Measurements from ENCODE around the gene ZNF689. TPM values are rescaled to one million over a fixed set of nuclear protein-coding genes. Genes with fewer than 3 reads are reported as not detected.
"Not testable (repeated sequence)": the region's sequence is repeated elsewhere in the genome, so short reads cannot be mapped to it uniquely, and the experiment has no call there.

The ZNF689 gene
- total and polyA plus RNA-seq, 7 experiments from 2014 or later: 6.8 to 15.6 (median 12.4) TPM

DNA sequence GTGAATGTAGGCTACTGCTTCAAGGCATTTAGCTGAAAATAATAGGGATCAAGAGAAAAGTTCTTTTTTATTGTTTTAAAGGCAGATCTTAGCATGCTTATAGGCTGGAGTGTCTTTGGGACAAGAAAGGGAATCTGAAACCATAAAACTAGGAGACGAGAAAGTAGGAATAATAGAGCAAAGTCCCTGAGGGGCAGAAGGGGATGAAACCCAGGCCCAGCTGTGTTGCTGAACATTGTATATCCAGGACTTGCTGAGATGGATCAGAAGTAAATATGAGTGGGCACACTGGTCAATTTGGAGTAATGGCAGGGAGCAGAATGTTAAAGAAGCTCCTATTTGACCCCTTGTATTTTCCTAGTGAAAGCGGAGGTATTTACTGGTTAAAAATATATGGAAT is 9.3 kb downstream of the ZNF689 start:
- CTCF ChIA-PET: interaction anchor here (1.0 kb wide), 1 partner anchor 171 kb away, joined by 3 read pairs; the partner anchor contains the start of gene DCTPP1
- Mint-ChIP-seq H3K4me3 (no peak overlapping the region), H3K4me1 (peaks cover 0 to 11% (median 4%) of the 10 kb centered on the region in 7 donors), H3K9me3 (no peaks in the 10 kb centered on the region), H3K27ac (no peak overlapping the region), H3K36me3 (peaks cover 0 to 24% (median 6%) of the 10 kb centered on the region in 5 donors), H3K27me3 (no peaks in the 10 kb centered on the region)
- DNase-seq: no peak
- H3K27me3 ChIP-seq (ENCODE audit: control insufficient read depth in 2 of 2, insufficient read depth in 2 of 2, low read length in 2 of 2): no peaks in the 10 kb centered on the region
- H3K4me3 ChIP-seq (ENCODE audit: low read length): no peak overlapping the region
- peaks cover 0 to 36% (median 7%) of the 10 kb centered on the region in 3 experiments for H3K36me3 ChIP-seq (ENCODE audit: control insufficient read depth in 2 of 3, insufficient read depth in 3 of 3, low read length in 3 of 3)
- no peaks in the 10 kb centered on the region for H3K9me3 ChIP-seq (ENCODE audit: control insufficient read depth in 2 of 3, low read length in 3 of 3)
- intact Hi-C loops (cut with micrococcal nuclease): no loop called here
- no peak for ATAC-seq
- H3K4me1 ChIP-seq (ENCODE audit: control insufficient read depth in 2 of 2, insufficient read depth in 2 of 2, low read length in 2 of 2): no peaks in the 10 kb centered on the region
- no peak overlapping the region for H3K27ac ChIP-seq (ENCODE audit: low read depth, low read length)
- POLR2A ChIA-PET: interaction anchor here (0.8 to 2.0 kb wide), 3 partner anchors 10 to 29 kb away, joined by 3 to 7 read pairs (median 3); partner anchors contain the start of gene ZNF688

DNA sequence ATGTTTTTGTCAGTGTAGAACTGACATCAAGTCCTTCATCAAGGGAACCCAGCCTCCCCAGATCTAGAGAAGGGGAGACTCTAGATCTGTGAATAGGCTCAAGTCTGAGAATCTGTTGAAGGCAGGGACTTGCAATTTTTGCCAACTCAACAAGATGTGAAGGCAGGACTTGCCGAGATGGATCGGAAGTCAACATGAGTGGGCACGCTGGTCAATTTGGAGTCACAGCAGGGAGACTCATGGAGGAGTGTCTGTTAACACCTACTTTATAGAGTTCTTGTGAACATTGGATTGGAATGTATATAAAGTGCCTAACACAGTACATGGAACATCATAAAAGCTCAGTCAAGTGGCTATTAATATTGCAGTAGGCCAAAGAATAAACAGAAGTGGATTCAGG is 10.0 kb downstream of the ZNF689 start:
- no peak overlapping the region for H3K27ac ChIP-seq (ENCODE audit: low read depth, low read length)
- H3K4me1 ChIP-seq (ENCODE audit: control insufficient read depth in 2 of 2, insufficient read depth in 2 of 2, low read length in 2 of 2): no peaks in the 10 kb centered on the region
- CTCF ChIA-PET: interaction anchor here (0.6 to 1.2 kb wide), 3 partner anchors 9 to 170 kb away, joined by 3 to 4 read pairs (median 3); partner anchors contain the start of gene DCTPP1
- POLR2A ChIA-PET: interaction anchor here (0.8 to 2.0 kb wide), 5 partner anchors 9 to 60 kb away, joined by 3 to 7 read pairs (median 3); partner anchors contain the start of gene ZNF688
- ATAC-seq (no peak), DNase-seq (no peak)
- Mint-ChIP-seq H3K9me3 (no peaks in the 10 kb centered on the region), H3K4me3 (no peak overlapping the region), H3K4me1 (peaks cover 0 to 11% (median 4%) of the 10 kb centered on the region in 7 donors), H3K27me3 (no peaks in the 10 kb centered on the region), H3K36me3 (peaks cover 0 to 21% (median 6%) of the 10 kb centered on the region in 5 donors), H3K27ac (no peak overlapping the region)
- peaks cover 0 to 29% (median 7%) of the 10 kb centered on the region in 3 experiments for H3K36me3 ChIP-seq (ENCODE audit: control insufficient read depth in 2 of 3, insufficient read depth in 3 of 3, low read length in 3 of 3)
- H3K27me3 ChIP-seq (ENCODE audit: control insufficient read depth in 2 of 2, insufficient read depth in 2 of 2, low read length in 2 of 2): no peaks in the 10 kb centered on the region
- H3K9me3 ChIP-seq (ENCODE audit: control insufficient read depth in 2 of 3, low read length in 3 of 3): no peaks in the 10 kb centered on the region
- intact Hi-C loops (cut with micrococcal nuclease): no loop called here
- H3K4me3 ChIP-seq (ENCODE audit: low read length): no peak overlapping the region

DNA sequence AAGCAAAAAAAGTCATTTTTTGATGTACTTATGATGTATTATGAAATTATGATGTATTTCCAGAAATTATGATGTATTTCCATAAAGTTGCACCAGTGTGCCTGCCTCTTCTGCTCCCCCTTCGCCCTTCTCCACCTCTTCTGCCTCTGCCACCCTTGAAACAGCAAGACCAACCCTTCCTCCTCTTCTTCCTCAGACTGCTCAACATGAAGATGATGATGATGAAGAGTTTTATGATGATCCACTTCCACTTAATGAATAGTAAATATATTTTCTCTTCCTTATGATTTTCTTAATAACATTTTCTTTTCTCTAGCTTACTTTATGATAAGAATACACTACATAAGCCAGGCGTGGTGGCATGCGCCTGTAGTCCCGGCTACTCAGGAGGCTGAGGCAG is 17.3 kb downstream of the ZNF689 start:
- ChIA-PET POLR2A (interaction anchor here (0.6 to 0.7 kb wide), 2 partner anchors 27 to 49 kb away, joined by 3 to 7 read pairs; no protein-coding TSS in a partner anchor), CTCF (interaction anchor here (0.6 to 1.0 kb wide), 3 partner anchors 19 to 948 kb away, joined by 3 to 6 read pairs (median 4); no protein-coding TSS in a partner anchor)
- no peaks in the 10 kb centered on the region for H3K36me3 ChIP-seq (ENCODE audit: control insufficient read depth in 2 of 3, insufficient read depth in 3 of 3, low read length in 3 of 3)
- H3K9me3 ChIP-seq (ENCODE audit: control insufficient read depth in 2 of 3, low read length in 3 of 3): no peaks in the 10 kb centered on the region
- no peak overlapping the region for H3K27ac ChIP-seq (ENCODE audit: low read depth, low read length)
- Mint-ChIP-seq H3K4me3 (no peak overlapping the region), H3K9me3 (peaks cover 0 to 1% (median 0%) of the 10 kb centered on the region in 11 donors), H3K4me1 (peaks cover 0 to 2% (median 2%) of the 10 kb centered on the region in 7 donors), H3K27me3 (no peaks in the 10 kb centered on the region), H3K27ac (no peak overlapping the region), H3K36me3 (peaks cover 0 to 5% (median 0%) of the 10 kb centered on the region in 5 donors)
- H3K27me3 ChIP-seq (ENCODE audit: control insufficient read depth in 2 of 2, insufficient read depth in 2 of 2, low read length in 2 of 2): no peaks in the 10 kb centered on the region
- DNase-seq: no peak
- no peak overlapping the region for H3K4me3 ChIP-seq (ENCODE audit: low read length)
- no peak for ATAC-seq
- H3K4me1 ChIP-seq (ENCODE audit: control insufficient read depth in 2 of 2, insufficient read depth in 2 of 2, low read length in 2 of 2): no peaks in the 10 kb centered on the region
- intact Hi-C loops (cut with micrococcal nuclease): no loop called here

DNA sequence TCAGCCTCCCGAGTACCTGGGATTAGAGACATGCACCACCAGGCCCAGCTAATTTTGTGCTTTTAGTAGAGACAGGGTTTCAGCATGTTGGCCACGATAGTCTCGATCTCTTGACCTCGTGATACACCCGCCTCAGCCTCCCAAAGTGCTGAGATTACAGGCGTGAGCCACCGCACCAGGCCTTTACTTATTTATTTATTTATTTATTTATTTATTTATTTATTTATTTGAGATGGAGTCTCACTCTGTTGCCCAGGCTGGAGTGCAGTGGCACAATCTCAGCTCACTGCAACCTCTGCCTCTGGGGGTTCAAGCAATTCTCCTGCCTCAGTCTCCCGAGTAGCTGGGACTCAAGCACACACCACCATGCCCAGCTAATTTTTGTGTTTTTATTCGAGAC is 19.3 kb downstream of the ZNF689 start:
- H3K4me3 Mint-ChIP-seq; H3K36me3 ChIP-seq (ENCODE audit: control insufficient read depth in 2 of 3, insufficient read depth in 3 of 3, low read length in 3 of 3); H3K27me3 ChIP-seq (ENCODE audit: control insufficient read depth in 2 of 2, insufficient read depth in 2 of 2, low read length in 2 of 2); H3K27me3 Mint-ChIP-seq; H3K4me1 ChIP-seq (ENCODE audit: control insufficient read depth in 2 of 2, insufficient read depth in 2 of 2, low read length in 2 of 2); ATAC-seq; H3K4me3 ChIP-seq (ENCODE audit: low read length); DNase-seq; H3K27ac ChIP-seq (ENCODE audit: low read depth, low read length); H3K36me3 Mint-ChIP-seq; H3K9me3 ChIP-seq (ENCODE audit: control insufficient read depth in 2 of 3, low read length in 3 of 3); intact Hi-C loops (cut with micrococcal nuclease); H3K9me3 Mint-ChIP-seq; H3K27ac Mint-ChIP-seq: not testable (repeated sequence)
- H3K4me1 Mint-ChIP-seq: peaks cover 2 to 17% (median 11%) of the 10 kb centered on the region in 7 donors
- ChIA-PET POLR2A (interaction anchor here (0.6 to 1.3 kb wide), 4 partner anchors 9 to 24 kb away, joined by 3 read pairs; partner anchors contain the start of gene ZNF689), CTCF (interaction anchor here (0.7 kb wide), 1 partner anchor 202 kb away, joined by 3 read pairs; no protein-coding TSS in a partner anchor)

DNA sequence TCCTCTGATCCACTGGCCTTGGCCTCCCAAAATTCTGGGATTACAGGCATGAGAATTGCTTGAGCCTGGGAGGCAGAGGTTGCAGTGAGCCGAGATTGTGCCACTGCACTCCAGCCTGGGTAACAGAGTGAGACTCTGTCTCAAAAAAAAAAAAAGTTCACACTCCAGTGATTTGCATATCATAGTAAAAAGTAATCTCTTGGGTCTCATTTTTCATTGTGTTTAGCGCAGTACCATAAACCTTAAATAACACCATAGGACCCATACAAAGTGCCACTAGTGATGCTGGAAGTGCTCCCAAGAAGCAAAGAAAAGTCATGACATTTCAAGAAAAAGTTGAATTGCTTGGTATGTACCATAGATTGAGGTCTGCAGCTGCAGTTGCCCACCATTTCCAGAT is 20.6 kb downstream of the ZNF689 start:
- H3K9me3 ChIP-seq (ENCODE audit: control insufficient read depth in 2 of 3, low read length in 3 of 3); intact Hi-C loops (cut with micrococcal nuclease); CTCF ChIA-PET; H3K4me3 ChIP-seq (ENCODE audit: low read length); H3K27ac Mint-ChIP-seq; H3K27ac ChIP-seq (ENCODE audit: low read depth, low read length); H3K4me3 Mint-ChIP-seq; H3K36me3 ChIP-seq (ENCODE audit: control insufficient read depth in 2 of 3, insufficient read depth in 3 of 3, low read length in 3 of 3); ATAC-seq; DNase-seq; H3K9me3 Mint-ChIP-seq; H3K27me3 ChIP-seq (ENCODE audit: control insufficient read depth in 2 of 2, insufficient read depth in 2 of 2, low read length in 2 of 2); H3K27me3 Mint-ChIP-seq: not testable (repeated sequence)
- Mint-ChIP-seq H3K4me1 (peaks cover 6 to 26% (median 19%) of the 10 kb centered on the region in 7 donors), H3K36me3 (peaks cover 0 to 11% (median 0%) of the 10 kb centered on the region in 5 donors)
- POLR2A ChIA-PET: interaction anchor here (1.5 kb wide), 1 partner anchor 42 kb away, joined by 4 read pairs; no protein-coding TSS in a partner anchor
- H3K4me1 ChIP-seq (ENCODE audit: control insufficient read depth in 2 of 2, insufficient read depth in 2 of 2, low read length in 2 of 2): peaks cover 8 to 10% of the 10 kb centered on the region in 2 donors

DNA sequence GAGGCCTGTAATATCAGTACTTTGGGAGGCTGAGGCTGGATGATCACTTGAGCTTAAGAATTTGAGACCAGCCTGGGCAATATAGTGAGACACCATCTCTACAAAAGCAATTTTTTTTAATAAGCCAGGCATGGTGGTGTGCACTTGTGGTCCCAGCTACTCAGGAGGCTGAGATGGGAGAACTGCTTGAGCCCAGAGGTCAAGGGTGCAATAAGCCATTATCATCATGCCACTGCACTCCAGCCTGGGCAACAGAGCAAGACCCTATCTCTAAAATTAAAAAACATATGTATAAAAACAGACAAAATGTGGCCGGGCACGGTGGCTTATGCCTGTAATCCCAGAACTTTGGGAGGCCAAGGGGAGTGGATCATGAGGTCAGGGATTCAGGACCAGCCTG is 21.5 kb downstream of the ZNF689 start:
- intact Hi-C loops (cut with micrococcal nuclease): no loop called here
- Histone ChIP-seq H3K27me3 (ENCODE audit: control insufficient read depth in 2 of 2, insufficient read depth in 2 of 2, low read length in 2 of 2) (no peaks in the 10 kb centered on the region), H3K4me3 (ENCODE audit: low read length) (no peak overlapping the region), H3K36me3 (ENCODE audit: control insufficient read depth in 2 of 3, insufficient read depth in 3 of 3, low read length in 3 of 3) (no peaks in the 10 kb centered on the region), H3K4me1 (ENCODE audit: control insufficient read depth in 2 of 2, insufficient read depth in 2 of 2, low read length in 2 of 2) (peaks cover 8 to 12% of the 10 kb centered on the region in 2 donors), H3K9me3 (ENCODE audit: control insufficient read depth in 2 of 3, low read length in 3 of 3) (no peaks in the 10 kb centered on the region), H3K27ac (ENCODE audit: low read depth, low read length) (no peak overlapping the region)
- Mint-ChIP-seq H3K36me3 (peaks cover 0 to 10% (median 0%) of the 10 kb centered on the region in 5 donors), H3K27ac (no peak overlapping the region), H3K4me1 (peaks cover 6 to 30% (median 24%) of the 10 kb centered on the region in 7 donors), H3K9me3 (peaks cover 0 to 1% (median 0%) of the 10 kb centered on the region in 11 donors), H3K4me3 (no peak overlapping the region), H3K27me3 (peaks cover 0 to 2% (median 0%) of the 10 kb centered on the region in 5 donors)
- ChIA-PET POLR2A (interaction anchor here (0.6 to 1.5 kb wide), 2 partner anchors 42 to 158 kb away, joined by 3 to 4 read pairs; no protein-coding TSS in a partner anchor), CTCF (interaction anchor here (0.8 to 1.0 kb wide), 2 partner anchors 41 to 53 kb away, joined by 4 to 5 read pairs; no protein-coding TSS in a partner anchor)
- no peak for DNase-seq
- ATAC-seq: no peak

All from naive thymus-derived CD4-positive, alpha-beta T cell (primary cell).